Head of caudate nucleus (tissue), 42 donors: ENCODE data around the gene NTM.
A peak's percentile ranks its signal among the peaks of the same experiment; 100 is the strongest.
"Not testable (repeated sequence)": the region's sequence is repeated elsewhere in the genome, so short reads cannot be mapped to it uniquely, and the experiment has no call there.

Source experiments
- DNase-seq, 42 donors: peaks; one replicate each; pipeline versions ENCODE4 v3.0.0 to v3.0.0-alpha.2; 2020 to 2021; ENCODE audit warnings: mixed read lengths in 7 of 42
- intact Hi-C: fragments of 100-400 bp; cut with DNase I; formaldehyde crosslinking; loops from one replicate; pipeline ENCODE4 v1.15.0; 2022

Gene NTM

DNA sequence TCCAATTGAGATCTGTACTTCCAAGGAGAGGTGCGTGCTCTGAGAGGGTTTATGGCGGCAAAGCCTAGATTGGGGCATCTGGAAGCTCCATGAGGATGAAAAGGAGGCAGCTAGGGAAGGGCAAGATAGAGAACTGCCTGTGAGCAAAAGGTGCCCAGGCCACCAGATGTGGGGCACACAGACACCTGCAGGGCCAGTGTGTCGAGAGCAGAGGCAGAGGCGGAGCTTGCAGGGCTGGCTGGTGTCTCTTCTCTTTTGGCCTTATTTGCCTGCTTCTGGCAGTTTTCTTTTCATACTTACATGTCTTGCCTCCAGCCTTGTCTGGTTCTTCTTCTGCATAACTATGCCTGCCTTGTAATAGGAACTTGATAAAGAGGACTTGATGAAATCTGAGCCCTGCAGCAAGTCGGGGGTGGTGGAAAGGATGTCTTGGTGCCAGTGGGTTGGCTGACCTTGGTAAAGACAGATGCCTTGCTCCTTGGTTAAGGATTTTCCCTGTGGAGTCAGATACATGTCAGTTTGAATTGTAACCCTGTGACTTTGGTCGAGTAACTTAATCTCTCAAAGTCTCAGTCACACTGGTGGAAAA, 680.3 kb downstream of the NTM start:
- DNase-seq, result no peak
- intact Hi-C loops, result no loop called here

- no peak for DNase-seq
- intact Hi-C loops, result no loop called here
Measured at GRCh38 chr11:132051704-132052103, 681.3 kb downstream of the NTM start.

GRCh38 chr11:132052342-132052741, 681.9 kb downstream of the NTM start:
- intact Hi-C loops, result no loop called here

GRCh38 chr11:132052904-132053303, 682.5 kb downstream of the NTM start:
- intact Hi-C loops, result no loop called here
- DNase-seq, result no peak

More at GRCh38 chr11:132052342-132052741, 681.9 kb downstream of the NTM start:
- DNase-seq, result no peak

GRCh38 chr11:132054822-132055221, 684.4 kb downstream of the NTM start:
- intact Hi-C loops, result no loop called here
- no peak for DNase-seq

- intact Hi-C loops, result no loop called here
- no peak for DNase-seq
Measured at GRCh38 chr11:132055296-132055695, 684.9 kb downstream of the NTM start.

GRCh38 chr11:132056689-132057088, 686.3 kb downstream of the NTM start:
- no peak for DNase-seq
- intact Hi-C loops, result no loop called here

DNA sequence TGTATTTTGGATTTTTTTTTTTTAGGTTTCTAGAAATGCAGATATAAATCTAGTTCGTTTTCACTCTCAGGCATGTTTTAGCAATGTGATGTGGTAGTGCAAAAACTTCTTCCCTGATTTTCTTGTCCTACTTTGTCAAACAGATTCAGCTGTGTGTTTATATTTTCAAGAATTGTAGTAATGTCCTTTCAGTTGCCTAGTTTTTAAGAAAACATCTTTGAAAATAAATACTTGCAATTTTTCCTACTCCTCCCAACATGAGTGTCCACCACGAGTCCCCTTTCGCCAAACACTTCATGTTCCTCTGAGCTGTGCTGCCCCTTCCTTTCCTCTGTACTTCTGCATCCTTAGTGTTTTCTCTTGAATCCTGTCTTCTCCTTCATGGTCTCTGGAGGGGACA, 686.9 kb downstream of the NTM start:
- intact Hi-C loops, result no loop called here
- DNase-seq, result no peak

- peak in 24 of 42 donors; percentile 9 to 78 (median 48) for DNase-seq
Measured at GRCh38 chr11:132058211-132058772, 687.9 kb downstream of the NTM start.

GRCh38 chr11:132060567-132060966, 690.2 kb downstream of the NTM start:
- intact Hi-C loops, result no loop called here
- DNase-seq, result no peak

More at GRCh38 chr11:132058211-132058772, 687.9 kb downstream of the NTM start:
- intact Hi-C loops, result no loop called here

DNA sequence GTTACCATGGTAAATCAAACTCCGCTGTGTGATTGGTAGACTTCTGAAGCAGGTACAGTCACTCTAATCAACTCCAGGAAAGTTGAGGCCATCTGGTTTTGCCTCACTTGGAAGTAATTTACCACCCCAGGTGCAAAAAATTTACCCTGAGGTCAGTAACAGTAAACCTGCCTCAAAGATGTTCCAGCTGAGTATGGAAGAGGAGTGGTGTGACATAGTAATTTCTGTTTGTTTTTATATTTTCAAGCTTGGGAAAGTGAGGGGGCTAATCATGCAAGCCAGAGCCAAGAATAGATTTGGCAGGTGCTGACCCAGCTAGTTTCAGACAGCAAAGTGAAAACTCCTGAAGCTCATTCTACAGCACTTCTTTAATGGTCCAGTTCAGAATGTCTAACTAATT, 691.6 kb downstream of the NTM start:
- no peak for DNase-seq
- intact Hi-C loops, result no loop called here

GRCh38 chr11:132062541-132062940, 692.1 kb downstream of the NTM start:
- intact Hi-C loops, result no loop called here
- DNase-seq, result no peak

- intact Hi-C loops, result no loop called here
- peak in 14 of 42 donors; percentile 2 to 74 (median 42) for DNase-seq
Measured at GRCh38 chr11:132064987-132065620, 694.7 kb downstream of the NTM start.

- DNase-seq, result no peak
- intact Hi-C loops, result no loop called here
Measured at GRCh38 chr11:132068556-132068955, 698.1 kb downstream of the NTM start.

DNA sequence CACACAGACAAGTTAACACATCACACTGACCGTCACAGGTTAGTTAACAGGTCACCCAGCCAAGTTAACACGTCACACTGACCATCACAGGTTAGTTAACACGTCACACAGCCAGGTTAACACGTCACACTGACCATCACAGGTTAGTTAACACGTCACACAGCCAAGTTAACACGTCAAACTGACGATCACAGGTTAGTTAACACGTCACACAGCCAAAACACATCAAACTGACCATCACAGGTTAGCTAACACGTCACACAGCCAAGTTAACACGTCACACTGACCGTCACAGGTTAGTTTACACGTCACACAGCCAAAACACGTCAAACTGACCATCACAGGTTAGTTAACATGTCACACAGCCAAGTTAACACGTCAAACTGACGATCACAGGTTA, 699.2 kb downstream of the NTM start:
- DNase-seq, intact Hi-C loops: not testable (repeated sequence)

GRCh38 chr11:132070907-132071306, 700.5 kb downstream of the NTM start:
- DNase-seq, intact Hi-C loops: not testable (repeated sequence)

GRCh38 chr11:132072044-132072857, 701.8 kb downstream of the NTM start:
- intact Hi-C loops, result no loop called here
- DNase-seq, result no peak

- intact Hi-C loops, result no loop called here
- DNase-seq, result no peak
Measured at GRCh38 chr11:132072858-132073211, 702.4 kb downstream of the NTM start.

DNA sequence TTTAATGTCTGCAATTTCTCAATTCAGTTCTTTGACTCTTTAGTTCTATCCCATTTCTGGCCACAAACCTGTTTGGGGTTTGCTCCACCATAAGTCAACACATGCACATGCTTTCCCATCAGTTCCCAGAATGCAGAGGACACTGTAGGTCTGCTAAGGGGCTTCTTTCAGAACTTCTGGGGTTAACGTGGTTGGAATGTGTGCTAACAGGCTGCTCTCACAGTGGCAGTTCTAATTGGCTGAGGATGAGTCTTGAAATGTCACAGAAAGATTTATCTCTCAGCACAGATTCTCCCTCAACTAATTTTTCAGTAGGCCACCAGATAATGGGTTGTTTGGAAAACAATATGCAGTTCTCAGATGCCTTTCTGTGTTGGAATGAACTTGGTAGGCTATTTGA, 703.4 kb downstream of the NTM start:
- intact Hi-C loops, result no loop called here
- no peak for DNase-seq

- DNase-seq, result no peak
- intact Hi-C loops, result no loop called here
Measured at GRCh38 chr11:132075447-132075846, 705.0 kb downstream of the NTM start.
